Measurements from ENCODE around the gene KRTAP4-12. TPM values are rescaled to one million over a fixed set of nuclear protein-coding genes. Genes with fewer than 3 reads are reported as not detected.
"Not testable (repeated sequence)": the region's sequence is repeated elsewhere in the genome, so short reads cannot be mapped to it uniquely, and the experiment has no call there.

KRTAP4-12 gene
- total and polyA plus RNA-seq, 2 donors (not counting 1 experiment from before 2014, with no cell fraction given), result 0.12 TPM; not detected in 1

DNA sequence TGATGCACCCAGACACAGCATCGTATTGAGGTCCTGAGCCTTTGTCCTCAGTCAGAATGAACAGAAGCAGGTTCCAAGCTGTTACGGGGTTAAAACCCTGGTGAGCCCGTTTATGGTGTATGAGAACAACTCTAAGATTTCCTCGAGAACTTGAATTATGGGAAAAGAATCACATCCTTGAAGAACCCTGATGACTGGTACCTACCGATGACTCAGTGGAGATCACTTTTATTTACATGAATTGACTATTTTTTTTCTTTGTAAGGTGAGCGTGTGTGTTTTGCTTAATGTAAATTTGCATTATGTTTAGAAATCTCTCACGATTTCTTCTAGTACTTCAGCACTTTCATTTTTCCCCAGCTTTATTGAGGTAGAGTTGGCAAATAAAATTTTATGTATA is 39.8 kb upstream of the KRTAP4-12 start:
- no peaks in the 10 kb centered on the region for H3K27me3 ChIP-seq (replicated peaks in 1 of 4; ENCODE audit: control extremely low read depth in 1 of 4, control insufficient read depth in 3 of 4, insufficient read depth in 4 of 4, low read length in 3 of 4)
- H3K4me2 ChIP-seq (replicated peaks; ENCODE audit: low read depth, low read length, poor library complexity, severe bottlenecking), result no peak overlapping the region
- H3K4me3 Mint-ChIP-seq, result no peak overlapping the region
- H4K20me1 ChIP-seq (ENCODE audit: control insufficient read depth, insufficient read depth, low read length, poor library complexity, severe bottlenecking), result no peaks in the 10 kb centered on the region
- no peak overlapping the region for H3K9ac ChIP-seq (ENCODE audit: low read length)
- POLR2A ChIA-PET, result no interaction called here
- no peaks in the 10 kb centered on the region for H3K36me3 ChIP-seq (replicated peaks in 1 of 2; ENCODE audit: control extremely low read depth in 1 of 2, control insufficient read depth in 1 of 2, extremely low read depth in 1 of 2, insufficient read depth in 2 of 2, low read length in 1 of 2)
- H3K27ac ChIP-seq (ENCODE audit: low read length in 2 of 2), result no peak overlapping the region
- intact Hi-C loops (cut with micrococcal nuclease), result no loop called here
- peaks cover 22% of the 10 kb centered on the region for H3K27me3 Mint-ChIP-seq
- no peaks in the 10 kb centered on the region for H3K4me1 Mint-ChIP-seq
- H3K4me3 ChIP-seq (ENCODE audit: control extremely low read depth in 1 of 5, extremely low read depth in 1 of 5, insufficient read depth in 1 of 5, low read depth in 2 of 5, low read length in 4 of 5), result no peak overlapping the region
- TF ChIP-seq, protein P1, sequence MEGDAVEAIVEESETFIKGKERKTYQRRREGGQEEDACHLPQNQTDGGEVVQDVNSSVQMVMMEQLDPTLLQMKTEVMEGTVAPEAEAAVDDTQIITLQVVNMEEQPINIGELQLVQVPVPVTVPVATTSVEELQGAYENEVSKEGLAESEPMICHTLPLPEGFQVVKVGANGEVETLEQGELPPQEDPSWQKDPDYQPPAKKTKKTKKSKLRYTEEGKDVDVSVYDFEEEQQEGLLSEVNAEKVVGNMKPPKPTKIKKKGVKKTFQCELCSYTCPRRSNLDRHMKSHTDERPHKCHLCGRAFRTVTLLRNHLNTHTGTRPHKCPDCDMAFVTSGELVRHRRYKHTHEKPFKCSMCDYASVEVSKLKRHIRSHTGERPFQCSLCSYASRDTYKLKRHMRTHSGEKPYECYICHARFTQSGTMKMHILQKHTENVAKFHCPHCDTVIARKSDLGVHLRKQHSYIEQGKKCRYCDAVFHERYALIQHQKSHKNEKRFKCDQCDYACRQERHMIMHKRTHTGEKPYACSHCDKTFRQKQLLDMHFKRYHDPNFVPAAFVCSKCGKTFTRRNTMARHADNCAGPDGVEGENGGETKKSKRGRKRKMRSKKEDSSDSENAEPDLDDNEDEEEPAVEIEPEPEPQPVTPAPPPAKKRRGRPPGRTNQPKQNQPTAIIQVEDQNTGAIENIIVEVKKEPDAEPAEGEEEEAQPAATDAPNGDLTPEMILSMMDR (IDR thresholded peaks at IDR 0.05), result no peak
- TF ChIP-seq EZH2 (IDR thresholded peaks at IDR 0.05; ENCODE audit: borderline replicate concordance, insufficient read depth, low read depth, low read length, poor library complexity, severe bottlenecking), result no peak
- ATAC-seq (ENCODE audit: low read depth), result no peak
- CTCF ChIA-PET, result no interaction called here
- H3K79me2 ChIP-seq (ENCODE audit: control insufficient read depth, insufficient read depth, low read length), result no peaks in the 10 kb centered on the region
- H3K9me3 ChIP-seq (ENCODE audit: control extremely low read depth in 1 of 3, control insufficient read depth in 2 of 3, insufficient read depth in 1 of 3, low read length in 2 of 3), result peaks cover 0 to 6% (median 0%) of the 10 kb centered on the region in 3 donors
- WGBS (ENCODE audit: insufficient coverage), result 95% methylated on average over 5 of the region's 7 CpGs
- DNase-seq, result no peak
- no peaks in the 10 kb centered on the region for H3K4me1 ChIP-seq (ENCODE audit: control insufficient read depth in 2 of 2, insufficient read depth in 2 of 2, low read length in 2 of 2)
- H2AFZ ChIP-seq (ENCODE audit: insufficient read depth, low read depth, low read length, poor library complexity, severe bottlenecking), result no peak overlapping the region
- no peaks in the 10 kb centered on the region for H3K9me3 Mint-ChIP-seq (ENCODE audit: insufficient read depth)
- no peak overlapping the region for H3K27ac Mint-ChIP-seq

DNA sequence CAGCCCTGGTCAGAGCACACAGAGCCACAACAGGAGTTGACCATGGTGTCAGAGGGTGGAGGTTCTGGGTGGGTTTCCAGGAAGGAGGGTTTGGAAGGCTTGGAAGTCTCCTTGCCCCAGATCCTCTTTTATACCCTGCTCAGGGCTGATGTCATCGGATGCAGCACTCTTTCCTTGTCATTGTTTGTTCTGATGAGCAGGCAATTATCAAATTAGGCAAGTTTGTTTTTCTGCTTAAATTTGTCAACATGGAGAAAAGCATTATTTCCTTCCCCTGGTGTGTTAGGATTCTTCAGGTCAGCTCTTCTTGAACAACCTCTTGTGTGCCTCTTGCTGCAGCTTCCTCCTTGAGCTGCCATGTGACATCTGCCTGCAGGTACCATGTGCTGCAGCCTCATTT is 36.7 kb upstream of the KRTAP4-12 start, which contains the start of gene KRTAP4-4:
KRTAP4-4 (minus strand) TSS at position 101 of the 400 bp plus-strand sequence; CDS start at position 44, 57 bp downstream.
- no peak within 1 kb of the TSS for H3K27ac Mint-ChIP-seq
- TF ChIP-seq, protein P1 (IDR thresholded peaks at IDR 0.05), result no peak

DNA sequence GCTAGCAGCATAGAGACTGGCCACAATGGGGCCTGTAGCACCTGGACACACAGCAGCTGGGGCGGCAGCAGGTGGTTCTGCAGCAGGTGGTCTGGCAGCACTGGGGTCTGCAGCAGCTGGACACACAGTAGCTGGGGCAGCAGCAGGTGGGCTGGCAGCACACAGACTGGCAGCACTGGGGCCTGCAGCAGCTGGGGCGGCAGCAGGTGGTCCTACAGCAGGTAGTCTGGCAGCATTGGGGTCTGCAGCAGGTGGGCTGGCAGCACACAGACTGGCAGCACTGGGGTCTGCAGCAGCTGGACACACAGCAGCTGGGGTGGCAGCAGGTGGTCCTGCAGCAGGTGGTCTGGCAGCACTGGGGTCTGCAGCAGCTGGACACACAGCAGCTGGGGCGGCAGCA is 36.2 kb upstream of the KRTAP4-12 start:
- H3K79me2 ChIP-seq (ENCODE audit: control insufficient read depth, insufficient read depth, low read length); H3K9ac ChIP-seq (ENCODE audit: low read length); H4K20me1 ChIP-seq (ENCODE audit: control insufficient read depth, insufficient read depth, low read length, poor library complexity, severe bottlenecking); POLR2A ChIA-PET; H3K4me3 Mint-ChIP-seq; H3K4me1 ChIP-seq (ENCODE audit: control insufficient read depth in 2 of 2, insufficient read depth in 2 of 2, low read length in 2 of 2); H3K27me3 ChIP-seq (replicated peaks in 1 of 4; ENCODE audit: control extremely low read depth in 1 of 4, control insufficient read depth in 3 of 4, insufficient read depth in 4 of 4, low read length in 3 of 4); DNase-seq; ATAC-seq (ENCODE audit: low read depth); H3K27ac ChIP-seq (ENCODE audit: low read length in 2 of 2); H3K4me1 Mint-ChIP-seq; H3K4me3 ChIP-seq (ENCODE audit: control extremely low read depth in 1 of 5, extremely low read depth in 1 of 5, insufficient read depth in 1 of 5, low read depth in 2 of 5, low read length in 4 of 5); H3K27ac Mint-ChIP-seq; H3K36me3 ChIP-seq (replicated peaks in 1 of 2; ENCODE audit: control extremely low read depth in 1 of 2, control insufficient read depth in 1 of 2, extremely low read depth in 1 of 2, insufficient read depth in 2 of 2, low read length in 1 of 2); intact Hi-C loops (cut with micrococcal nuclease); H3K9me3 ChIP-seq (ENCODE audit: control extremely low read depth in 1 of 3, control insufficient read depth in 2 of 3, insufficient read depth in 1 of 3, low read length in 2 of 3); CTCF ChIA-PET; H2AFZ ChIP-seq (ENCODE audit: insufficient read depth, low read depth, low read length, poor library complexity, severe bottlenecking); H3K4me2 ChIP-seq (replicated peaks; ENCODE audit: low read depth, low read length, poor library complexity, severe bottlenecking); H3K9me3 Mint-ChIP-seq (ENCODE audit: insufficient read depth): not testable (repeated sequence)
- peaks cover 37% of the 10 kb centered on the region for H3K27me3 Mint-ChIP-seq
- 98% methylated on average over 3 of the region's 3 CpGs for WGBS (ENCODE audit: insufficient coverage)

More for the DNA sequence above, 36.7 kb upstream of the KRTAP4-12 start, which contains the start of gene KRTAP4-4:
- Mint-ChIP-seq H3K9me3 (ENCODE audit: insufficient read depth) (no peaks in the 10 kb centered on the region), H3K27me3 (peaks cover 37% of the 10 kb centered on the region), H3K4me3 (no peak within 1 kb of the TSS), H3K4me1 (no peaks in the 10 kb centered on the region)
- no peak for DNase-seq
- Histone ChIP-seq H3K27ac (ENCODE audit: low read length in 2 of 2) (no peak within 1 kb of the TSS), H4K20me1 (ENCODE audit: control insufficient read depth, insufficient read depth, low read length, poor library complexity, severe bottlenecking) (no peaks in the 10 kb centered on the region), H3K9me3 (ENCODE audit: control extremely low read depth in 1 of 3, control insufficient read depth in 2 of 3, insufficient read depth in 1 of 3, low read length in 2 of 3) (no peaks in the 10 kb centered on the region), H3K9ac (ENCODE audit: low read length) (no peak within 1 kb of the TSS), H3K4me3 (ENCODE audit: control extremely low read depth in 1 of 5, extremely low read depth in 1 of 5, insufficient read depth in 1 of 5, low read depth in 2 of 5, low read length in 4 of 5) (no peak within 1 kb of the TSS), H3K4me2 (replicated peaks; ENCODE audit: low read depth, low read length, poor library complexity, severe bottlenecking) (no peak within 1 kb of the TSS), H3K27me3 (replicated peaks in 1 of 4; ENCODE audit: control extremely low read depth in 1 of 4, control insufficient read depth in 3 of 4, insufficient read depth in 4 of 4, low read length in 3 of 4) (peaks cover 0 to 8% (median 0%) of the 10 kb centered on the region in 4 experiments), H3K79me2 (ENCODE audit: control insufficient read depth, insufficient read depth, low read length) (no peaks in the 10 kb centered on the region), H3K36me3 (replicated peaks in 1 of 2; ENCODE audit: control extremely low read depth in 1 of 2, control insufficient read depth in 1 of 2, extremely low read depth in 1 of 2, insufficient read depth in 2 of 2, low read length in 1 of 2) (no peaks in the 10 kb centered on the region), H3K4me1 (ENCODE audit: control insufficient read depth in 2 of 2, insufficient read depth in 2 of 2, low read length in 2 of 2) (no peaks in the 10 kb centered on the region), H2AFZ (ENCODE audit: insufficient read depth, low read depth, low read length, poor library complexity, severe bottlenecking) (no peak within 1 kb of the TSS)
- intact Hi-C loops (cut with micrococcal nuclease), result no loop called here
- WGBS (ENCODE audit: insufficient coverage), result no CpG with 5 or more reads among the region's 1 CpG
- ChIA-PET POLR2A (no interaction called here), CTCF (no interaction called here)
- ATAC-seq (ENCODE audit: low read depth), result no peak
